Measurements from ENCODE around the gene TRMT112. TPM values are rescaled to one million over a fixed set of nuclear protein-coding genes. Genes with fewer than 3 reads are reported as not detected.

Gene TRMT112
- total RNA-seq, 1 donor from 2014 or later, result 126 TPM

DNA sequence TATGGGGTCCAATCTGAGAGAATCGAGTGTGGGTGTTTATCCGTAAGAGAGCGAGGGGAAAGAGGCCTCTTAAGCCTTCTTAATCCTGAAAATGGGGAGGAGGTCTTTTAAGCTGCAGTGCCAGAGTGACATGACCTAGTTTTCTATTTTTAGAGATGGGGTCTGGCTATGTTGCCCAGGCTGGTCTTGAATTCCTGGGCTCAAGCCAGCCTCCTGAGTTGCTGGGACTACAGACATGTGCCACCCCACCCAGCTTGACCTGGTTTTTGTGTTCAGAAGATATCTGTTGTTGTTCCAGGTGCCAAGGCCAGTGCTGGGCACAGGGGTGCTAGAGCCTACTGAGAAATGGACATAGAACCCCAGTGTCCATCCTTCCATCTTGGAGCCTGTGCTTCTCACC, 34.3 kb downstream of the TRMT112 start:
- DNase-seq (ENCODE audit: low spot score), result no peak
- H3K27me3 Mint-ChIP-seq (ENCODE audit: low read depth), result no peaks in the 10 kb centered on the region
- TF ChIP-seq, protein P1, sequence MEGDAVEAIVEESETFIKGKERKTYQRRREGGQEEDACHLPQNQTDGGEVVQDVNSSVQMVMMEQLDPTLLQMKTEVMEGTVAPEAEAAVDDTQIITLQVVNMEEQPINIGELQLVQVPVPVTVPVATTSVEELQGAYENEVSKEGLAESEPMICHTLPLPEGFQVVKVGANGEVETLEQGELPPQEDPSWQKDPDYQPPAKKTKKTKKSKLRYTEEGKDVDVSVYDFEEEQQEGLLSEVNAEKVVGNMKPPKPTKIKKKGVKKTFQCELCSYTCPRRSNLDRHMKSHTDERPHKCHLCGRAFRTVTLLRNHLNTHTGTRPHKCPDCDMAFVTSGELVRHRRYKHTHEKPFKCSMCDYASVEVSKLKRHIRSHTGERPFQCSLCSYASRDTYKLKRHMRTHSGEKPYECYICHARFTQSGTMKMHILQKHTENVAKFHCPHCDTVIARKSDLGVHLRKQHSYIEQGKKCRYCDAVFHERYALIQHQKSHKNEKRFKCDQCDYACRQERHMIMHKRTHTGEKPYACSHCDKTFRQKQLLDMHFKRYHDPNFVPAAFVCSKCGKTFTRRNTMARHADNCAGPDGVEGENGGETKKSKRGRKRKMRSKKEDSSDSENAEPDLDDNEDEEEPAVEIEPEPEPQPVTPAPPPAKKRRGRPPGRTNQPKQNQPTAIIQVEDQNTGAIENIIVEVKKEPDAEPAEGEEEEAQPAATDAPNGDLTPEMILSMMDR (IDR thresholded peaks at IDR 0.05), result no peak
- peak overlapping the region; percentile 80 for H3K4me3 Mint-ChIP-seq (ENCODE audit: unreplicated experiment)
- H3K9me3 Mint-ChIP-seq (ENCODE audit: low read depth), result no peaks in the 10 kb centered on the region
- H3K4me1 Mint-ChIP-seq (ENCODE audit: low read depth), result peaks cover 26% of the 10 kb centered on the region
- H3K27ac Mint-ChIP-seq (ENCODE audit: unreplicated experiment), result peak overlapping the region; percentile 12
- H3K36me3 Mint-ChIP-seq (ENCODE audit: low read depth), result peaks cover 12% of the 10 kb centered on the region

DNA sequence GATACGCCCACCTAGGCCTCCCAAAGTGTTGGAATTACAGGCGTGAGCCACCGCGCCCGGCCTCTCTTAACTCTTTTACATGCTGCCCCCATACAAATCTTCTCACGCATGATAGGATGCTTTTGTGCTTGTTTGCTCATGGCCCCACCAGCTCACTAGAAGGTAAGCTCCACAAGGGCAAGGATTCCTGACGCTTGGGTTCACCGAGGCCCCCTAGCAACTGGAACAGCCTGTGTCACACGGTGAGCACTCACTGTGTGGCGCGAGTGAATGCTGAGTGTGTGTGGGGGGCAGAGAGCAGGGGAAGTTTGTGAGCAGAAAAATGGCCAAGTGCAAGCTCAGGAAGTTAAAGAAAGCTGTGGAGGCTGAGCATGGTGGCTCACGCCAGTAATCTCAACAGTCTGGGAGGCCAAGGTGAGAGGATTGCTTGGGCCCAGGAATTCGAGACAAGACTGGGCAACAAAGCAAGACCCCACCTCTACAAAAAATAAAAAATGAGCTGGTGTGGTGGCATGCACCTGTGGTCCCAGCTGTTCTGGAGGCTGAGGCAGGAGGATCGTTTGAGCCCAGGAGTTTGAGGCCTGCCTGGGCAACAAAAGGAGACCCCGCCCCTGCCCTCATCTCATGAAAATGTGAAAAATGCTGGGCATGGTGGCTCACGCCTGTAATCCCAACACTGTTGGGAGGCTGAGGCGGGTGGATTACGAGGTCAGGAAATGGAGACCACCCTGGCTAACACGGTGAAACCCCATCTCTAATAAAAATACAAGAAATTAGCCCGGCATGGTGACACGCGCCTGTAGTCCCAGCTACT, 35.2 kb downstream of the TRMT112 start:
- peaks cover 12% of the 10 kb centered on the region for H3K36me3 Mint-ChIP-seq (ENCODE audit: low read depth)
- H3K4me1 Mint-ChIP-seq (ENCODE audit: low read depth), result peaks cover 26% of the 10 kb centered on the region
- no peak overlapping the region for H3K4me3 Mint-ChIP-seq (ENCODE audit: unreplicated experiment)
- no peaks in the 10 kb centered on the region for H3K27me3 Mint-ChIP-seq (ENCODE audit: low read depth)
- H3K27ac Mint-ChIP-seq (ENCODE audit: unreplicated experiment), result peak overlapping the region; percentile 5
- H3K9me3 Mint-ChIP-seq (ENCODE audit: low read depth), result no peaks in the 10 kb centered on the region
- DNase-seq (ENCODE audit: low spot score), result no peak
- TF ChIP-seq, protein P1 (IDR thresholded peaks at IDR 0.05), result no peak

DNA sequence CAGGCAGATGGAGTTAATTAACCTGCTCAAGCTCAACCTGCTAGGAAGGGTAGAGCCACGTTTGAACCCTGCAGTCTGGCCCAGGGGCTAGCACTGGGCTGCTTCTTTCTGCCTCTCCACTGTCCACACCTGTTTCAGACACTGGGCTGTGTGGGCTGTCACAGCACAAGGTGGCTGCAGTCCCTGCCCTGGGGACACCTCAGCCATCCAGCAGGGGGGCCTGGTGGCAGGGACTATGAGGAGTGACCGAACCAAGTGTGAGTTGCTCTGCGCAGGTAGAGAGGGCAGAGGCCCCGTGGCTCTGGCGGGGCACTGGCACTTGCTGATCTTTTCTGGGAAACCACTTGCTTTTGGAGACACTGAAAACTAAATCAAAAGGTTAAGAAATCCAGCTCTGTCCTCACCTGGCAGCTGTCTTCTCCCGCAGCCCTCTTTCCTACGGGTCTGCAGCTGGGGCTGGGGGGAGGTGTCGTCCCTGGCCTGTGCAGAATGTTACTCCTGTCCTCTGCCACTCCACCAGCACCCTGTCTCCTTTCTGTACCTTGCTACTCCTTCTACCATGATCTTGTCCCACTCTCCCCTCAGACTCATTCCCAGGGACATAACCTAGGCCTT, 38.7 kb downstream of the TRMT112 start:
- no peak overlapping the region for H3K4me3 Mint-ChIP-seq (ENCODE audit: unreplicated experiment)
- peaks cover 12% of the 10 kb centered on the region for H3K36me3 Mint-ChIP-seq (ENCODE audit: low read depth)
- peaks cover 18% of the 10 kb centered on the region for H3K4me1 Mint-ChIP-seq (ENCODE audit: low read depth)
- no peaks in the 10 kb centered on the region for H3K27me3 Mint-ChIP-seq (ENCODE audit: low read depth)
- H3K27ac Mint-ChIP-seq (ENCODE audit: unreplicated experiment), result no peak overlapping the region
- TF ChIP-seq, protein P1 (IDR thresholded peaks at IDR 0.05), result no peak
- DNase-seq (ENCODE audit: low spot score), result peak; percentile 79
- no peaks in the 10 kb centered on the region for H3K9me3 Mint-ChIP-seq (ENCODE audit: low read depth)

DNA sequence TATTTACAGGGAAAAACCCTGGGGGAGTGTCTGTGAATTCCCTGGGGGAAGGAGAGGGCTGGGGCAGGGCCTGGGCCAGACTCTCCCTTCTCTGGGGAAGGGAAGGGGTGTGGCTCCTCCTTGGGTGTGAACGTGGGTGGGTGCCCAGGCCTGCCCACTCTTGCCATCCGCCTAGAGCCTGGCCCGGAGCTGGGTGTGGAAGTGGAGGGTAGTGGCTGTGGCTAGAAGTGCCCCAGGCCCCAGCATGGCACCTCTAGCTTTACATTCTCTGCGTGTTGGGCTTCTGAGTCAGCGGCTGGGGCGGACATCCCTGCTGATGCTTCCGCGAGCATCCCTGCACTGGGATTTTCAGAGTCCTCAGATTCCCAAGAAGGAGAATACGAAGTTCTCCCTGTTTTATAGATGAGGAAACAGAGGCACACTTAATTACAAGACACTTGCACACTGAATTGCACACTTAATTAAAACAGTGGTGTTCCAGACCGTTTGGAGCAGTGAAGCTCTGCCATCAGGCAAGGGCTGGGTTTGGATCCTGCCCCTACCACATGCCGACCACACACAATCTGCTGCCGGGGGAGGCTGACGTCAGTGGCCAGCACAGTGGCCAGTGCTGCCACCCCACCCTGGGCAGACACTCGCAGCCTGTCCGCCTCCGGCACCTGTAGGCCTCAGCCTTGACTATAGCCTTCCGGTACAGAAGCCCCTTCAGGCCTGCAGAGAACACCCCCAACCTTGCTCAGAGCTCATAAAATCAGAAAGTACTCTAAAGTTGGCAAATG, 40.5 kb downstream of the TRMT112 start:
- H3K4me3 Mint-ChIP-seq (ENCODE audit: unreplicated experiment), result no peak overlapping the region
- H3K27ac Mint-ChIP-seq (ENCODE audit: unreplicated experiment), result peak overlapping the region; percentile 85
- no peaks in the 10 kb centered on the region for H3K27me3 Mint-ChIP-seq (ENCODE audit: low read depth)
- peaks cover 11% of the 10 kb centered on the region for H3K36me3 Mint-ChIP-seq (ENCODE audit: low read depth)
- TF ChIP-seq, protein P1 (IDR thresholded peaks at IDR 0.05), result no peak
- peaks cover 17% of the 10 kb centered on the region for H3K4me1 Mint-ChIP-seq (ENCODE audit: low read depth)
- peak; percentile 92 for DNase-seq (ENCODE audit: low spot score)
- no peaks in the 10 kb centered on the region for H3K9me3 Mint-ChIP-seq (ENCODE audit: low read depth)

DNA sequence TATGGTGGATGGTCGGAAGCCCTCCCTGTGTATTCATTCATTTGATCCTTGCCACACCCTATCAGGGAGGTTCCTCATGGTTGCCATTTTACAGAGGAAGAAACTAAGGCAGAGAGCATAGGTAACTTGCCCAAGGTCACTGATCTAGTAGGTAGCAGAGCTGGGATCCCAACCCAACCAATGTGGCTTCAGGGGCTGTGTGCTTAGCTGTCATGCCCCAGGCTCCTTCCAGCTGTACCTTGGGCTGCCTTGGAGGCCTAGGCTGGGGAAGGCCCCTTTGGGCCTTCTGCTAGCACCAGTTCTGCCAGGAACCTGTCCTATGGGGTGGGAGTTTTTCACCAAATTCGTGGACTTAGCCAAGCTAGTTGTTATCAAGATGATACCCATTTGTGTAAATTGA, 41.5 kb downstream of the TRMT112 start:
- Mint-ChIP-seq H3K27ac (ENCODE audit: unreplicated experiment) (no peak overlapping the region), H3K4me1 (ENCODE audit: low read depth) (peaks cover 19% of the 10 kb centered on the region), H3K9me3 (ENCODE audit: low read depth) (no peaks in the 10 kb centered on the region), H3K4me3 (ENCODE audit: unreplicated experiment) (no peak overlapping the region), H3K36me3 (ENCODE audit: low read depth) (peaks cover 6% of the 10 kb centered on the region), H3K27me3 (ENCODE audit: low read depth) (no peaks in the 10 kb centered on the region)
- TF ChIP-seq, protein P1 (IDR thresholded peaks at IDR 0.05), result no peak
- no peak for DNase-seq (ENCODE audit: low spot score)

Data from chondrocyte (in vitro differentiated cells).